GM19328 (cell line): Measurements from ENCODE around the gene PRDM9.
"Not testable (repeated sequence)": the region's sequence is repeated elsewhere in the genome, so short reads cannot be mapped to it uniquely, and the experiment has no call there.

ENCODE experiments used
- ATAC-seq: cut with Tn5 transposase; IDR thresholded peaks from one replicate; pipeline ENCODE4 v1.9.1; 2021; ENCODE audit warnings: mild to moderate bottlenecking, moderate library complexity; ENCODE audit not compliant: unreplicated experiment

Gene PRDM9

DNA sequence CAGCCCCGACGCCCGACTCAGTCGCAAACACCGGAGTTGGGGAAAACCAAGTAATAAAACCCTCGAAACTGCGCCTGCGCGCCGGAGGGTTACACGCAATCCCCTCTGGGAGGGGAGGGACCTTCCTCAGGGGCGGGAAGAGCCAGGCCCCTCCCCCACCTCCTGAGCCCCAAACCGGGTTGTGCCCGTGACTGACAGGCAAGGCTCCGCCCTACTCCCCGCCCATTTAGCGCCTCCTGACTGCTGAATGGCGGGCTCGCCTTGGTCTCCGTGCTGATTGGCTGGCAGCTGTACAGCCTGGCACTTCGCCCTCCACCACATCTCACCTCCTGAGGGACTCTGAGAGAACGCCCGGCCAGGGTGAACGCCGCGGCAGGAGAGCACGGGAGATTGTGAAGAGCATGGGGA is at the start of gene PRDM9:
Gene PRDM9 (plus strand): TSS at position 332 of the 408 bp plus-strand sequence. CDS start 1,425 bp downstream, outside the sequence.
- no peak for ATAC-seq

DNA sequence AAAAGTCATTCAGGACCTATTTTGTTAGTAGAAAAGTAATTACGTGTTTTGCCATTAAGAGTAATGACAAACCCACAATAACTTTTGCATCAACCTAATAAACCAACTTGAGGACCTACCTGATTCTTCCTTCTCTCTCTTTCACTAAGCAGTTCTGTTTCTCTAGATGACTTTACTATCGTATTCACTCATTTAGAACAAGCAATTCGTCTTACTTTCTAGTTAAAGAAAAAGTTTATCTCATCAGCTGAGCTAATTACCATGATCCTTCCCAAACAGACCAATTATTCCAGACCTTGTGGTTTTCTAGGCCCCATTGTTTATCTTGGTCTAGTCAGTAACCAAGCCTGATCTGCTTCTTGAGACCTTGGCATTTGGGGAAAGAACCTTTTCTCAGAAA is 49.6 kb upstream of the PRDM9 start:
- ATAC-seq, result no peak

DNA sequence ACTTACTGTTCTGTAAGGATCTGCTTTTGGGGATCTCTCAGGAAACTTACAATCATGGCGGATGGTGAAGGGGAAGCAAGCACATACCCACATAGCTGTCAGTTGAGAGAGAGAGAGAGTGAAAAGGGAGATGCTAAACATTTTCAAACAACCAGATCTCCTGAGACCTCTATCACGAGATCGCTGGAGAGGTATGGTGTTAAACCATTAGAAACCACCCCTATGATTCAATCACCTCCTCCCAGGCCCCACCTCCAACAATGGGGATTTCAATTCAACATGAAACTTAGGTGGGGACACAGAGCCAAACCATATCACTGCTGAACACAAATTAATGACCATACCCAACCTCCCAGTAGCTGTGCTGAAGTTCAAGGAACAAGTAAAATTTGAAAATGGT is 48.2 kb upstream of the PRDM9 start:
- ATAC-seq, result no peak

DNA sequence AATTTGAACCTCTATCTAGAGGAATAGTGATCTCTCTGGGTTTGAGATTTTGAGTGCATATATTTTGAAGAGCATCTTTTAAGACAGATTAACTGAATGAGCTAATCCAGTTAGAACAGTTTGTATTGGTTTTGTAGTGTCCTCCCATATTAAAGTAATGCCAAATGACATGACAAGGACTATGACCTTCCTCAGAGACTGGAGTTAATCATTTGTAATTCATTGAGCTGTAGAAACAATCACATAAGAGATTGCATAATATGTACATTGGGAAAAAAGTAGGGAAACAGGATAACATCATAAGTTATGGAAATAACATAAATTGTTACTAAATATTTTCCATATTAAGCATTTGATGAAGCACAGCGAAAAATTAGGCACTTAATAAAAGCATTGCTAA is 45.8 kb upstream of the PRDM9 start:
- ATAC-seq, result no peak

DNA sequence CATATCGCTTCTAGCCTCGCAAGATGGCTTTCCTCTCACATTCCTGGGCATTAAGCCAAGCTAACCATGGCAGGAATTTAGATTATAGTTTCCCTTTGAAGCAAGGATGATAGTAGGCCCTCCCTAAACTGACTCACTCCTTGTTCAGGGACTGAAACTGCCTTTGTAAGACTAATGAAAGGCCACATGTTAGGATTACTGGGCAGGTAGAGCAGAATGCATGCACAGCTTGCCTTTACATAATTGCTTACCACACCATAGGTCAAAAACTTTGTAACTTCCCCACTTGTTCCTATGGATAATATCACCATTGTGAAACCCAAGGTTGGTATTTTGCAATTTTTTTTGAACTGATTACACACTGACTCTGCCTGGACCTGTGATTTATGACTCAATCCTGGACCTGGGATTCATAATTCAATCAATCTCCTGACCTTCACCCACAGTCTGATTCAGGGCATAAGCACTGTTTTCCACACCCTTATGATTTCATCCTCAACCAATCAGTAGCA is 41.0 kb upstream of the PRDM9 start:
- no peak for ATAC-seq

DNA sequence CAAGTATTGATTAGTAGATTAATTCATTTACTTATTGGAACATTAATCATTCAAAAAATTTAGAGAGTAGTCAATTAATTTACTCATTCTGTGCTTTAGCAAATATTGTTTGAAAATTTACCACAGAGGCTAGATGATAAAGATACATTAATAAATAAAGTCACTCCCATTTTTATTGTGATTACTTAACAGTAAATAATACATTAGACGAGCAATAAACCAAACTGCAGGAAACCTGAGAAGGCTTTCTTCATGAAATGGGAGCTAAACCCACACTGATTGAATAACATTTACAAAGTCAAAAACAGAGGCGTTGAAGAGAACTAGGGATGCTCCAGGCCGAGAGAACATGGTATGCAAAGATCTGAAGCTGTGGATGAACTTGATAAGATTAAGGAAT is 38.8 kb upstream of the PRDM9 start:
- no peak for ATAC-seq

DNA sequence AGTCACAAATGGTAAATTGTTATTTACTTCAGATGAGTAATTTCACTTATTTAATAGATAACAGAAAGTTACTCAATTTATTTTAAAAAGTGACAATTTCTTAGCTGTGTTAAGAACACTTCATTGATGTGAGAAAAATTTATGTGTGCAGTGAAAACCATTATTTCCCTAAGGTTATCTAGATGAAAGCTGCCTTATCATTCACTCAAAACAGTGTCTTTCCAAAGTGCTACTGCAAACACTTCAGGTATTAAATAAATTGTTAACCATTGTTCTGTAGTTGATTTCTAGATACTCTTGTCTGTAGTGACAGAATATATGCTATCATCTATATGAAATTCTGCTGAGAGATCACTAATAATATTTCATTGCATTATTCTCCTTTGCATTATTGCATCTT is 33.5 kb upstream of the PRDM9 start:
- ATAC-seq, result no peak

DNA sequence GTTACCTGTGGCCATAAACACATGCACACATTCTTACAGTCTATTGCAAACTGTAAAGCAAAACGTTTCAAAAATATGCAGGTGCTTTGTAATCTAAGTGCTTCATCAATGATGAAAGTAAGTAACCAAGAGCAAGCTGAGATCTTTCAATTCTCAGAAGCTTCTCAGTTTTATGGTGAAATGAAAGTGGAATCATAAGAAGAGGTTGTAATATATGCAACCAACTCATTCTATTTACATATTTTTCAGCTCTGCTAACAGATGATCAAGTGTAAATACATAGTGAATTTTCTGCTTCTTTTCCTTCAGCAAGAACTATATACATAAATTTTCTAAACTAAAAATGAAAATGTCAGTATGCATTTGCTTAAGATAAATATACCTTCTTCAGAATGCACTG is 33.1 kb upstream of the PRDM9 start:
- ATAC-seq, result no peak

DNA sequence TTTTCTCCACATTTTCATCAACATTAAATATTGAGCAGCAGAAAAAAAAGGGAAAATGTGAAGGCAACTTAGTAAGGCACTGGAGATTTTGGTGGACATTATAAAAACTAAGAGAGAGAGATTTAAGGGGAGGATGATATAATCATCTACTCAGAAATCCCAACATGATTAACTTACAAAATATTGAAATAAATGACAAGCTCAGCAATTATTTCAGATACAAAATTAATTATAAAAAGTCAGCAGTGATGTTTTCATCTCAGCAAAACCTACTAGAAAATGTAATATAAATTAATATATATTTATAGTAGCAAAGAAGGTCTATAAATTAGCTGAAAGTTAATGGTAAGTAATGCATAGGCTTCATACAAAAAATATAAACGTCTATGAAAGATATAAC is 30.8 kb upstream of the PRDM9 start:
- ATAC-seq, result no peak

DNA sequence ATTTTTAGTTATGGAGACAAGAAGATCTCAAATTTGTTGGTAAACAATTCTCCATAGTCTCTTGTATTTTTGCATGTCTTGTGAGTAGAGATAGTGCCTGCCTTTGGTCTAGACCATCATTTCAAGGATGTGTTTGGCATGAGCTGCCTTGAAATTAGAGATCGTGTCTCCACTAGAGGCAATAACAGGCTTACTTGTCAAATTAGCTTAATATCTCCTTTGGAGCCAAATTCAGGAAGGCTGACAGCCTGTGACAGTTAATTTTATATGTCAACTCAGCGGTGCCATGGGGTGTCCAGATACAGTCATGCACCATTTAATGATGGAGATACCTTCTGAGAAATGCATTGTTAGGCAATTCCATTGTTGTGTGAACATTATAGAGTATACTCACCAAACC is 24.8 kb upstream of the PRDM9 start:
- ATAC-seq, result no peak

DNA sequence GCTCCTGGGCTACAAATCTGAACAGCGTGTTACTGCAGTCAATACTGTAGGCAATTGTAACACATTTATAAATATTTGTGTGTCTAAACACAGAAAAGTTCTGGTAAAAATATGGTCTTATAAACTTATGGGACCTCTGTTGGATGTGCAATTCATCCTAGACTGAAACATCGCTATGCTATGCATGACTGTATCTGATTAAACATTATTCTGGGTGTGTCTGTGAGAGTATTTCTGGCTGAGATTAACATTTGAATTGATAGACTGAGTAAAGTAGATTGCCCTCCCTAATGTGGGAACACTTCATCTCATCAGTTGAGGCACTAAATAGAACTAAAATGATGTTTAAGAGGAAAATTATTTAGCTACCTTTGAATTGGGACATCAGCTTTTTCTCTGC is 24.3 kb upstream of the PRDM9 start:
- no peak for ATAC-seq

DNA sequence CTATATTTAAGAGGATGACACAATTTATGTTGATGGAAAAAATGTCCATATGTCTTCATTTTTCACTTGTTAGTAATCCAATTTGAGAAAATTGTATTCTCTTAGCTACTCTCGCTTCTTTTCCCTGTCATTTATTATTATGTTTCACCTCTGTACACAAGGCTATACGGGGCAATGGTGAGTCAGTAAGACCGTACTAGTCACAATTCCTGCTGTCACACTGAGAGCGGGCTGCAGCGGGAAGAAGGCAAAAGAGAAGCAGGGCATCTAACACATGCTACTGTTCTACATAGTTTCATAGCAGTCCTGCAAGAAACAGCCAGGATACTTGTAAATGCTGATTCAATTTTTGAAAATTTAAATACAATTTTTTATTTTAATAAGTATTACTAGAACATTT is 23.3 kb upstream of the PRDM9 start:
- no peak for ATAC-seq

DNA sequence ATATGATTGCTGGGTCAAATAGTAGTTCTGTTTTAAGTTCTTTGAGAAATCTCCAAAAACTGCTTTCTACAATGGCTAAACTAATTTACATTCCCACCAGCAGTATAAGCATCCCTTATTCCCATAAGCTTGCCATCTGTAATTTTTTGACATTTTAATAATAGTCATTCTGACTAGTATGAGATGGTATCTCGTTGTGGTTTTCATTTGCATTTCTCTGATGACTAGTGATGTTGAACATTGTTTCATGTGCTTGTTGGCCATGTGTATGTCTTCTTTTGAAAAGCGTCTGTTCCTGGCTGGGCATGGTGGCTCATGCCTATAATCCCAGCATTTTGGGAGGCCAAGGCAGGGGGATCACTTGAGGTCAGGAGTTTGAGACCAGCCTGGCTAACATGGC is 21.2 kb upstream of the PRDM9 start:
- ATAC-seq, result not testable (repeated sequence)

DNA sequence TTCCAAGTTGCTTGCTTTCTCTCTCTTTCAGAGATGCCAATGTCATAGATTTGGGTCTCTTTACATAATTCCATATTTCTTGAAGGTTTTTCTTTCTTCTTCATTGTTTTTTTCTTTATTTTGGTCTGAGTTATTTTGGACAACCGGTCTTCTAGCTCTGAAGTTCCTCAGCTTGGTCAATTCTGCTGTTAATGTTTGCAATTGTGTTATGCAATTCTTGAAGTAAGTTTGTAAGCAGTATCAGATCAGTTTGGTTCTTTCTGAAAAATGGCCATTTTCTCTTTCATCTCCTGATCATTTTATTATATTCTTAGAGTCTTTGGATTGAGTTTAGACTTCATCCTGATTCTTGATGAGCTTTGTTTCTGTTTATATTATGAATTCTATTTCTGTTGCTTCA is 16.4 kb upstream of the PRDM9 start:
- ATAC-seq, result no peak

DNA sequence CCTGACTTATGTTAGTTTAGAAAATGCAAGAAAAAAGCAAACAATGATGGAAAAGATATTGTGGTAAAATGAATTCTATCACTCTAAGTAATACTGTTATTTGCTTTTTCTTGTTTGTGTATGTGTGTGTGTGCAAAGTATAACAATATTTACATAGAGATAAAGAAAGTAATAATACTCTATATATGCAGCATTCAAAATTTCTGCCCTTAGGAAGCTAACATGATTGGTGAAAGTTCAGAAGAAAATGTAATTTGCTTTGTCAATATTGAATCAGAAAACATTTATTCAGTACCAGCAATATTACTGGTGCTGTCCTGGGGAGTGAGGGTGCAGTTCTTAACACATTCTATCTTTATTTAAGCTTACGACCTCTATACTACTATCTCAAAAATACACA is 12.9 kb upstream of the PRDM9 start:
- no peak for ATAC-seq

DNA sequence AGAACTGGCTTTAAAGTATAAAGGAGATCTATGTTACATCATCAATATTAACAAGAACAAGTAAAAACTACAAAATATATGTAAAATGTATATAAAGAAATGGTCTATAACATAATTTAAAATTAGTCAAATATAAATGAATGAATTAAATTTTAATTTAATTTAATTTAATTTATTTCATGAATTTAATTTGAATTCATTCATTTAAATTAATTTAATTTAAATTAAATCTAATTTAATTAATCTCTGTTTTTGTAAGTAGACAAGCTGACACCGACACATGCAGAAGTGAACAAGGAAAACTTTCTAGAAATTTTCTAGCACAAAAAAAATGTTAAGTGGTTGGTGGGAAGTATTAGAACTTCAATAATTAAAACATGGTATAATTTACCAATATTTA is 10.8 kb upstream of the PRDM9 start:
- no peak for ATAC-seq

DNA sequence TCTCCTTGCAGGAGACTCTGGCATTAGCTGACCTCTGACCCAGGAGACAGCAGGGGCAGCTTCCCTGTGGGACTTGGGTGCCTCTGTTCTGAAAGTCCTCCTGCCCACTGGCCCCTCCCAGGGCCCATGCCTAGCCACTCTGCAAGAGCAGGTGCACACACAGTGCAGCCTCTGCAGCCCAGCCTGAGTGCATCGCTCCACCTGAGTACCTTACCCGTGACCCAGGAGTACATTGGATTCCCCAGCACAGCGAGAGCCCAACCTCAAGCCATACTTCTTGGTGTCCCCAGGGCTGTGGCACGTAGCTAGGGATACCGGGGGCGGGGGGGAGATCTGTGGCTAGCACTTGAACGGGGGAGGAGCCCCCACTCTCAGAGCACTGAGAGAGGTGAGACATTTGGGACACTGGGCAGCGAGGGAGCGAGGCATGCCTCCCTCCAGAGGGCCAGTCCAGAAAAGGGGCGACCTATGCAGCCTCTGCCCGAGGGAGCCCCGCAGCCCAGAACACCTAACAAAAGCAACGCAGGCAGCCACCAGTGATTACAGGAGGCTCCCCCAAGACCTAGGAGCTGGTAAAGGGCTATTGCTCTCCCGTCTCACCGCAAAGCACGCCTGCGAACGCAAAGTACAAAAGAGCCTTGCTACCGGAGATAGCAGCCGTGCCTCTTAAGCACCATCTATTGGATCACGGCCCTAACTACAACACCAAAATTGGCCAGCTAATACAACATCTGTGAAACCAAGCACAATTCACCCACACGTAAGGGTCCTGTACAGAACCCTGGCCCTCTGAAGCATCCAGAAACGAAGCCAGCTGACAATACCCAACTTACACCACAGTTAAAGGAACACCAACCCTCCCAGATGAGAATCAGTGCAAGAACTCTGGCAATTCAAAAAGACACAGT is 826 bp upstream of the PRDM9 start:
- no peak for ATAC-seq

DNA sequence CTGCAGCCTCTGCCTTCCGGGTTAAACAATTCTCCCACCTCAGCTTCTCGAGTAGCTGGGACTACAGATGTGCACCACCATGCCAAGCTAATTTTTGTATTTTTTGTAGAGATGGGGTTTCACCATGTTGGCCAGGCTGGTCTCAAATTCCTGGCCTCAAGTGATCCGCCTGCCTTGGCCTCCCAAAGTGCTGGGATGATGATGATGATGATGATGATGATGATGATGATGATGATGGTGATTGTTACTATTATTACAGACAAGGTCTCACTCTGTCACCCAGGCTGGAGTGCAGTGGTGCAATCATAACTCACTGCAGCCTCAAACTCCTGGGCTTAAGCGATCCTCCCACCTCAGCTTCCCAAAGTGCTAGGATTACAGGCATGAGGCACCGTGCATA is 3.0 kb downstream of the PRDM9 start:
- not testable (repeated sequence) for ATAC-seq

DNA sequence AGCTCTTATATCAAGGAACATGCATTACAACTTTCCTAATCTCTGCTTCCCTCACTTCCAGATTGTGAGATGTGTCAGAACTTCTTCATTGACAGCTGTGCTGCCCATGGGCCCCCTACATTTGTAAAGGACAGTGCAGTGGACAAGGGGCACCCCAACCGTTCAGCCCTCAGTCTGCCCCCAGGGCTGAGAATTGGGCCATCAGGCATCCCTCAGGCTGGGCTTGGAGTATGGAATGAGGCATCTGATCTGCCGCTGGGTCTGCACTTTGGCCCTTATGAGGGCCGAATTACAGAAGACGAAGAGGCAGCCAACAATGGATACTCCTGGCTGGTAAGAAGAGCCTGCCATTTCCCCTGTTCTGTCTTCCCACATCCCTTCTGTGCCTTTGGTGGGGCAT is 15.1 kb downstream of the PRDM9 start:
- ATAC-seq, result no peak

DNA sequence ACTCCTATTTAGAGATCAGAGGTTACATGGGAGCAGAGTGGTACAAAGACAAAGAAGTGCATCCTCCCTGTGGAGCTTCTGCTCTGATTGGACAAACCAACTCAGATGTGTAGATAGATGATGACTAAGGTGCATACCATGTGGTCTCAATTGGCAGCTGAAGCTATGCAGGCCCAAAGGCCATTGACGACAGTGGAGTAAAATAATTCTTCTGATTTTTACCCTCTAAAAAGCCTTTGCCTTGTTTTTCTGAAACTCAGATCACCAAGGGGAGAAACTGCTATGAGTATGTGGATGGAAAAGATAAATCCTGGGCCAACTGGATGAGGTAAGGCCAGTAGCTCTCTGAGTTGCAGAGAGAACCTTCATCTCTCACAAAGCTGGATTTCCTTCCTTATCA is 15.6 kb downstream of the PRDM9 start:
- ATAC-seq, result no peak

DNA sequence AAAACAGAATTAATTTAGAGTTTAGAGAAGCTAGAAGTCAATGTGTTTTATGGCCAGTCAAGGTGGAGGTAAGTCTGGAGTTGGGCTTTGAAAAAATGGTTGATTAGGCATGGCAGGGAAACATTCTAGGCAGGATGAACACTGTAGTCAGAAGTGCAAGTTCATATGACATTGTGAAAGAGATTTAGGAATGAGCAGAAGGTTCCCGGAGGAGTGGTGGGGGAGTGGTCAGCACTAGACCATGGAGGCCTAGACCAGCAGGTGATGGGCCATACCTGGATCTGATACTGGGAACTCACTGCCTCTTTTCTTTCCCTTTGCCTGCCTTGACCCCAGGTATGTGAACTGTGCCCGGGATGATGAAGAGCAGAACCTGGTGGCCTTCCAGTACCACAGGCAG is 16.6 kb downstream of the PRDM9 start:
- ATAC-seq, result no peak

DNA sequence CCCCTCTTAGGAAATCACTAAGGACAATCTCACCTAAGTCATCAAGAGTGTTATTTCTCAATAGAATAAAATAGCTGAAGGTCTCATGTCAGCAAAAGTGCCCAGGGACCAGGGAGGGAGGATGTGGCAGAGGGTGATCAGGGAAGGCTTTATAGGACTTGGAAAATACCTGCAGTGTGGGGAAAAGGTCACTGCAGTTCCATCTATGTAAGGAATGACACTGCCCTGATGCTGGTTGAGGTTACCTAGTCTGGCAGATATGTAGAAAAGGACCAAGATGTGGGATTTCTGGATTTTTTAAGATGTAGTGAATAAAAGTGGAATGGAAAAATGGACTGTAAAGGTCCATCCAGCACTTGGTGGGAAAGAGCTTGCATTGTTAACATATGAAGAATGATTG is 18.3 kb downstream of the PRDM9 start:
- ATAC-seq, result no peak

DNA sequence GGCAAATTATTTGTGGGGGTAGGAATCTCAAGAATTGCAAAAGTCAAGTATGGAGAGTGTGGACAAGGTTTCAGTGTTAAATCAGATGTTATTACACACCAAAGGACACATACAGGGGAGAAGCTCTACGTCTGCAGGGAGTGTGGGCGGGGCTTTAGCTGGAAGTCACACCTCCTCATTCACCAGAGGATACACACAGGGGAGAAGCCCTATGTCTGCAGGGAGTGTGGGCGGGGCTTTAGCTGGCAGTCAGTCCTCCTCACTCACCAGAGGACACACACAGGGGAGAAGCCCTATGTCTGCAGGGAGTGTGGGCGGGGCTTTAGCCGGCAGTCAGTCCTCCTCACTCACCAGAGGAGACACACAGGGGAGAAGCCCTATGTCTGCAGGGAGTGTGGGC is 19.2 kb downstream of the PRDM9 start:
- ATAC-seq, result not testable (repeated sequence)
